ENCODE results near the gene WASF1.
A peak's percentile ranks its signal among the peaks of the same experiment; 100 is the strongest.

WASF1 gene

DNA sequence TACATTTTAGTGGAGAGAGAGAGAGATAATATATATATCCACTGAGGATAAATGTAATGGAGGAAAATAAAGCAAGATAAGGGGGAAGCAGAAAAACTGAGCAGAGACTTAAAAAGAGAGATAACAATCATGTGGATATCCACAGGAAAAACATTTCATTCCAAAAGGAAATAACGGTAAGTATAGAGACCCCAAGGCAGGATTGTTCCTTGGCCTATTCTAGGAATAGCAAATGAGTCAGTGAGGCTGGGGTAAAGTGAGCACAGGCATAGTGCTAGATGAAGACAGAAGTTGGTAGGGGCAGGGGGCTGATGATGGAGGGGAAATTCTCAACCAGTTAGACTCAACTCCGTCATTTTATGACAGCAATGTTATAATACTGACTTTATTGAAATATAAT, 12.0 kb upstream of the WASF1 start:
- Histone ChIP-seq H3F3A (ENCODE audit: low read depth) (no peaks in the 10 kb centered on the region), H3K4me3 (ENCODE audit: low read length, poor library complexity, severe bottlenecking) (peak overlapping the region; percentile 31), H3K9ac (ENCODE audit: low read depth, low read length, poor library complexity, severe bottlenecking) (peak overlapping the region; percentile 4), H3K27me3 (ENCODE audit: insufficient read depth, low read length, poor library complexity, severe bottlenecking) (no peaks in the 10 kb centered on the region), H3K9me3 (ENCODE audit: insufficient read depth, low read depth, low read length) (no peaks in the 10 kb centered on the region), H3K9me2 (replicated peaks; ENCODE audit: low read depth, low read length) (no peaks in the 10 kb centered on the region), H4K20me1 (ENCODE audit: insufficient read depth, low read length, poor library complexity, severe bottlenecking) (peaks cover 66% of the 10 kb centered on the region), H3K36me3 (ENCODE audit: insufficient read depth, low read length) (peaks cover 17% of the 10 kb centered on the region; the same call in 1 of the 2 replicates), H3K4me1 (ENCODE audit: insufficient read depth, low read length, poor library complexity, severe bottlenecking) (peaks cover 59% of the 10 kb centered on the region), H3K79me2 (ENCODE audit: insufficient read depth, low read length) (peaks cover 92% of the 10 kb centered on the region), H2AFZ (ENCODE audit: low read length) (no peak overlapping the region), H3K4me2 (ENCODE audit: low read depth, low read length, poor library complexity, severe bottlenecking) (peak overlapping the region; percentile 62)
- TF ChIP-seq EZH2phosphoT487 (IDR thresholded peaks at IDR 0.05; ENCODE audit: borderline replicate concordance) (no peak), CTCF (conservative IDR thresholded peaks at IDR 0.05; ENCODE audit: low read length) (no peak)

DNA sequence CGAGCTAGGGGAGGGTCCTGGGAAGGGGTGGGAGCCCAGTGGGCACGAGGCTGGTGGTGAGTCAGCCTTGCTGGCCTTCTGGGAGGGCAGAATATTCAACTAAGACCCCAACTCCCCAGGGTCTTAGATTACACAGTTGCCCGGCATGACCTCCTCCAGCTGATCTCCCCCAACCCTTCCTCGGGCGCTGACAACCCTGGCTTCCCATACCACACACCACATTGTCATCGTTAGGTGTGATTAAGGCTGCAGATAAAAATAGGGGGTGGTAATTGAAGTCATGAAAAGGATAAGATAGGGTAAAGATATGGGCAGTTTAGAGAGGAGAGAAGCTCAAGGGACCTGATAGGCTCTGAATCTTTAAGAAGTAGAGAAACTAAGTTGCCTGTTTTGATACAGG, 11.3 kb upstream of the WASF1 start:
- no peaks in the 10 kb centered on the region for H3K27me3 ChIP-seq (ENCODE audit: insufficient read depth, low read length, poor library complexity, severe bottlenecking)
- peak overlapping the region; percentile 4 for H3K9ac ChIP-seq (ENCODE audit: low read depth, low read length, poor library complexity, severe bottlenecking)
- no peak overlapping the region for H2AFZ ChIP-seq (ENCODE audit: low read length)
- peak overlapping the region; percentile 62 for H3K4me2 ChIP-seq (ENCODE audit: low read depth, low read length, poor library complexity, severe bottlenecking)
- H3K4me1 ChIP-seq (ENCODE audit: insufficient read depth, low read length, poor library complexity, severe bottlenecking), result peaks cover 65% of the 10 kb centered on the region
- H3K9me3 ChIP-seq (ENCODE audit: insufficient read depth, low read depth, low read length), result no peaks in the 10 kb centered on the region
- H4K20me1 ChIP-seq (ENCODE audit: insufficient read depth, low read length, poor library complexity, severe bottlenecking), result peaks cover 68% of the 10 kb centered on the region
- peaks cover 90% of the 10 kb centered on the region for H3K79me2 ChIP-seq (ENCODE audit: insufficient read depth, low read length)
- H3K36me3 ChIP-seq (ENCODE audit: insufficient read depth, low read length), result peaks cover 17% of the 10 kb centered on the region; the same call in 1 of the 2 replicates
- peak overlapping the region; percentile 31 for H3K4me3 ChIP-seq (ENCODE audit: low read length, poor library complexity, severe bottlenecking)
- H3K9me2 ChIP-seq (replicated peaks; ENCODE audit: low read depth, low read length), result no peaks in the 10 kb centered on the region
- H3F3A ChIP-seq (ENCODE audit: low read depth), result no peaks in the 10 kb centered on the region
- TF ChIP-seq CTCF (conservative IDR thresholded peaks at IDR 0.05; ENCODE audit: low read length), result no peak
- no peak for TF ChIP-seq EZH2phosphoT487 (IDR thresholded peaks at IDR 0.05; ENCODE audit: borderline replicate concordance)

DNA sequence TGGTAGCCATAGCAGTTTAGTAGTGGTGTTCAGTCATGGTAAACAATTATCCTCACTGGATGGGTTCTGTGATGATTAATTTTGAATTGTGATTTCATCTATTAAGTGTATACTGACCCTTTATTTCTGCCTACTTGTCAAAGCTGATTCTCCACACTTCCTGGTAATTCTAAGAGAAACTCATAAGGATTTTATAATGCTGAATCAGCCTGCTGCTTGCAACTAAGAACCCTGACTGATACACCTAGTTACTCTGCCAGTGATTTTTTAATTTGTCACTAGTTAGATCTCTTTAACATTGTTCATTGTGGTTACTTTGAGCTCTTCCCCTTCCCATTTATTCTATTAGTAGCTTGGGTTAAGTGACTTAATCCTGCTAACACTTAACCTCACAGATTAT, 9.3 kb upstream of the WASF1 start:
- Histone ChIP-seq H3K79me2 (ENCODE audit: insufficient read depth, low read length) (peaks cover 94% of the 10 kb centered on the region), H3K4me2 (ENCODE audit: low read depth, low read length, poor library complexity, severe bottlenecking) (peak overlapping the region; percentile 62), H2AFZ (ENCODE audit: low read length) (no peak overlapping the region), H3K9ac (ENCODE audit: low read depth, low read length, poor library complexity, severe bottlenecking) (no peak overlapping the region), H4K20me1 (ENCODE audit: insufficient read depth, low read length, poor library complexity, severe bottlenecking) (peaks cover 81% of the 10 kb centered on the region), H3K9me2 (replicated peaks; ENCODE audit: low read depth, low read length) (no peaks in the 10 kb centered on the region), H3F3A (ENCODE audit: low read depth) (0 out of 2 replicates have a peak, but pooled peaks cover 2% of the 10 kb centered on the region), H3K27me3 (ENCODE audit: insufficient read depth, low read length, poor library complexity, severe bottlenecking) (no peaks in the 10 kb centered on the region), H3K36me3 (ENCODE audit: insufficient read depth, low read length) (peaks cover 4% of the 10 kb centered on the region; the same call in 1 of the 2 replicates), H3K4me1 (ENCODE audit: insufficient read depth, low read length, poor library complexity, severe bottlenecking) (peaks cover 80% of the 10 kb centered on the region), H3K4me3 (ENCODE audit: low read length, poor library complexity, severe bottlenecking) (peak overlapping the region; percentile 36), H3K9me3 (ENCODE audit: insufficient read depth, low read depth, low read length) (no peaks in the 10 kb centered on the region)
- no peak for TF ChIP-seq EZH2phosphoT487 (IDR thresholded peaks at IDR 0.05; ENCODE audit: borderline replicate concordance)
- no peak for TF ChIP-seq CTCF (conservative IDR thresholded peaks at IDR 0.05; ENCODE audit: low read length)
